IMR-90 (cell line): ENCODE results near the gene SLC52A3. TPM values are rescaled to one million over a fixed set of nuclear protein-coding genes. Genes with fewer than 3 reads are reported as not detected.

Experiments used
- ATAC-seq: fragments of 200-7000 bp; cut with Tn5 transposase; 2 replicates; pipeline ENCODE4 v1.9.1; 2020; ENCODE audit warnings: low read depth, mild to moderate bottlenecking, moderate library complexity
- BruUV-seq: library from RNA; stranded (reverse); fragments of 400-500 nt; replicated peaks from 2 replicates; lab custom pipeline; 2021; lab: Mats Ljungman, UMichigan
- CTCF ChIA-PET: fragments of 300-600 bp; formaldehyde crosslinking; extraction: SDS; loops from one replicate; lab custom pipeline; 2021; ENCODE audit warnings: antibody characterized with exemption; lab: Yijun Ruan, JAX
- POLR2A ChIA-PET: fragments of 300-600 bp; sonication (Branson Sonifier 250); formaldehyde crosslinking; loops from one replicate; lab custom pipeline; 2022; ENCODE audit warnings: antibody characterized with exemption; ENCODE audit not compliant: unreplicated experiment; lab: Charles Lee
- DNase-seq: peaks from one replicate; pipeline ENCODE4 v3.0.0; 2013
- H2AFZ ChIP-seq: replicated peaks from 2 replicates; pipeline ENCODE3; 2013; ENCODE audit warnings: low read length, mild to moderate bottlenecking; ENCODE audit not compliant: poor library complexity
- H2AK5ac ChIP-seq: 2 replicates; pipeline ENCODE4 v1.6.1; 2013; ENCODE audit warnings: low read depth, low read length, inconsistent platforms
- H2AK9ac ChIP-seq: replicated peaks from 2 replicates; pipeline ENCODE3; 2013; ENCODE audit warnings: mild to moderate bottlenecking, low read depth, low read length, moderate library complexity; ENCODE audit not compliant: poor library complexity
- H2BK120ac ChIP-seq: 2 replicates; pipeline ENCODE4 v1.6.1; 2013; ENCODE audit warnings: low read depth, low read length, inconsistent platforms
- H2BK15ac ChIP-seq: 3 replicates; pipeline ENCODE4 v1.6.1; 2013; ENCODE audit warnings: low read depth, low read length, inconsistent platforms
- H2BK20ac ChIP-seq: 2 replicates; pipeline ENCODE4 v1.6.1; 2013; ENCODE audit warnings: low read depth, mild to moderate bottlenecking, inconsistent platforms, low read length, moderate library complexity
- H2BK5ac ChIP-seq: 2 replicates; pipeline ENCODE4 v1.6.1; 2013; ENCODE audit warnings: mild to moderate bottlenecking, low read depth, low read length, inconsistent platforms; ENCODE audit not compliant: poor library complexity, severe bottlenecking
- H3K14ac ChIP-seq: replicated peaks from 2 replicates; pipeline ENCODE4 v1.6.1; 2013; ENCODE audit warnings: low read depth, low read length, inconsistent platforms
- H3K18ac ChIP-seq: 2 replicates; pipeline ENCODE4 v1.6.1; 2013; ENCODE audit warnings: low read depth, low read length, control low read depth
- H3K23ac ChIP-seq: 2 replicates; pipeline ENCODE4 v1.6.1; 2013; ENCODE audit warnings: low read depth, low read length, inconsistent platforms
- H3K27ac ChIP-seq: 2 replicates; pipeline ENCODE4 v1.5.1; 2013; ENCODE audit warnings: mild to moderate bottlenecking, control low read depth, low read length; ENCODE audit not compliant: insufficient read depth
- H3K27me3 ChIP-seq: 2 replicates; pipeline ENCODE4 v1.6.1; 2013; ENCODE audit warnings: low read length; ENCODE audit not compliant: control insufficient read depth, insufficient read depth
- H3K36me3 ChIP-seq: 2 replicates; pipeline ENCODE4 v1.6.1; 2013; ENCODE audit warnings: low read length, mixed read lengths; ENCODE audit not compliant: control insufficient read depth, insufficient read depth
- H3K4ac ChIP-seq: 2 replicates; pipeline ENCODE4 v1.6.1; 2013; ENCODE audit warnings: low read depth, low read length, inconsistent platforms
- H3K4me1 ChIP-seq: 2 replicates; pipeline ENCODE4 v1.6.1; 2013; ENCODE audit warnings: low read length, mixed read lengths; ENCODE audit not compliant: control insufficient read depth, insufficient read depth
- H3K4me2 ChIP-seq: 2 replicates; pipeline ENCODE4 v1.6.1; 2013; ENCODE audit warnings: low read depth, mild to moderate bottlenecking, control low read depth, low read length, moderate library complexity
- H3K4me3 ChIP-seq: 2 replicates; pipeline ENCODE4 v1.5.1; 2013; ENCODE audit warnings: low read depth, mild to moderate bottlenecking, control low read depth, low read length, moderate library complexity; ENCODE audit not compliant: insufficient read depth
- H3K56ac ChIP-seq: 2 replicates; pipeline ENCODE4 v1.6.1; 2013; ENCODE audit warnings: low read length, inconsistent platforms; ENCODE audit not compliant: insufficient read depth; ENCODE audit errors: extremely low read depth
- H3K79me1 ChIP-seq, 2 experiments: 2 replicates each; pipeline ENCODE4 v1.6.1; 2013; ENCODE audit warnings: low read length in 2 of 2, inconsistent platforms in 1 of 2, low read depth in 1 of 2
- H3K9ac ChIP-seq: 2 replicates; pipeline ENCODE4 v1.6.1; 2013; ENCODE audit warnings: low read depth, low read length, control low read depth
- H3K9me1 ChIP-seq: 2 replicates; pipeline ENCODE4 v1.6.1; 2013; ENCODE audit warnings: low read length, inconsistent platforms; ENCODE audit not compliant: insufficient read depth
- H3K9me3 ChIP-seq: 2 replicates; pipeline ENCODE4 v1.6.1; 2013; ENCODE audit warnings: low read length; ENCODE audit not compliant: control insufficient read depth, insufficient read depth
- H4K20me1 ChIP-seq: 2 replicates; pipeline ENCODE4 v1.6.1; 2013; ENCODE audit warnings: low read length, inconsistent platforms; ENCODE audit not compliant: insufficient read depth
- H4K5ac ChIP-seq: 2 replicates; pipeline ENCODE4 v1.6.1; 2013; ENCODE audit warnings: mild to moderate bottlenecking, low read depth, low read length, control low read depth
- H4K8ac ChIP-seq, 2 experiments: 2 replicates each; pipeline ENCODE4 v1.6.1; 2013; ENCODE audit warnings: low read depth in 2 of 2, low read length in 2 of 2, control low read depth in 1 of 2, inconsistent platforms in 1 of 2
- H4K91ac ChIP-seq: 2 replicates; pipeline ENCODE4 v1.6.1; 2013; ENCODE audit warnings: low read depth, low read length, inconsistent platforms; ENCODE audit not compliant: insufficient read depth
- BHLHE40 ChIP-seq: fragments of 150-350 bp; IDR thresholded peaks from 2 replicates; pipeline ENCODE4 v1.6.1; 2016; ENCODE audit warnings: mild to moderate bottlenecking, low read depth, low read length
- CEBPB ChIP-seq: IDR thresholded peaks from 2 replicates; pipeline ENCODE4 v1.6.1; 2012; ENCODE audit warnings: low read depth, low read length, improper control_type of control experiment
- FOS ChIP-seq: fragments of 150-350 bp; IDR thresholded peaks from 2 replicates; pipeline ENCODE4 v1.6.1; 2016; ENCODE audit warnings: low read depth, low read length
- MAFK ChIP-seq: IDR thresholded peaks from 2 replicates; pipeline ENCODE4 v1.6.1; 2012; ENCODE audit warnings: low read depth, low read length, improper control_type of control experiment
- MAZ ChIP-seq: IDR thresholded peaks from 2 replicates; pipeline ENCODE4 v1.6.1; 2012; ENCODE audit warnings: low read depth, mild to moderate bottlenecking, low read length, improper control_type of control experiment, moderate library complexity, borderline replicate concordance
- MXI1 ChIP-seq: IDR thresholded peaks from 2 replicates; pipeline ENCODE4 v1.6.1; 2012; ENCODE audit warnings: low read depth, mild to moderate bottlenecking, low read length, moderate library complexity, borderline replicate concordance
- NFE2L2 ChIP-seq: fragments of 150-350 bp; IDR thresholded peaks from 2 replicates; pipeline ENCODE4 v1.6.1; 2016; ENCODE audit warnings: low read depth, mild to moderate bottlenecking, low read length
- POLR2A ChIP-seq: IDR thresholded peaks from 2 replicates; pipeline ENCODE4 v1.6.1; 2012; ENCODE audit warnings: mild to moderate bottlenecking, low read depth, low read length
- RAD21 ChIP-seq: IDR thresholded peaks from 2 replicates; pipeline ENCODE4 v1.6.1; 2012; ENCODE audit warnings: low read length, improper control_type of control experiment
- RCOR1 ChIP-seq: IDR thresholded peaks from 2 replicates; pipeline ENCODE4 v1.6.1; 2012; ENCODE audit warnings: mild to moderate bottlenecking, low read length, improper control_type of control experiment; ENCODE audit not compliant: insufficient replicate concordance
- RFX5 ChIP-seq: IDR thresholded peaks from 2 replicates; pipeline ENCODE4 v1.8.0; 2012; ENCODE audit warnings: low read depth, mild to moderate bottlenecking, low read length, moderate library complexity
- SMC3 ChIP-seq: fragments of 150-350 bp; IDR thresholded peaks from 2 replicates; pipeline ENCODE4 v1.6.1; 2016; ENCODE audit warnings: low read depth, mild to moderate bottlenecking, antibody characterized with exemption, low read length, moderate library complexity
- WGBS, 2 experiments: methylation state at CpG; one replicate each; pipeline versions ENCODE4 v1.1.5 to v1.1.7; 2013; ENCODE audit warnings: missing lambda C conversion rate in 2 of 2; ENCODE audit not compliant: insufficient read length in 1 of 2; ENCODE audit errors: extremely low coverage in 2 of 2; 5-methylcytosine and 5-hydroxymethylcytosine counted together
- dilution Hi-C: fragments of 300-500 bp; cut with HindIII; formaldehyde crosslinking; loops from one replicate; pipeline ENCODE4 v1.14.3; 2018; ENCODE audit warnings: low sequenced_read_pairs; ENCODE audit not compliant: unreplicated experiment
- in situ Hi-C: fragments of 300-500 bp; cut with MboI; formaldehyde crosslinking; loops from 3 replicates; pipeline ENCODE4 v1.14.3; 2019; ENCODE audit warnings: low sequenced_read_pairs, inconsistent platforms, mixed read lengths
- intact Hi-C: fragments of 100-400 bp; cut with micrococcal nuclease; formaldehyde crosslinking; loops from 2 replicates; pipeline ENCODE4 v1.10.0; 2022
- polyA plus RNA-seq, 3 experiments: library from polyadenylated mRNA; depleted of rRNA; stranded (reverse); fragments of >200 nt; gene quantifications; 2 replicates each; pipeline ENCODE4 v1.2.3, GENCODE V29; 2012; ENCODE audit warnings: low replicate concordance in 1 of 3
- total RNA-seq: library from RNA; depleted of rRNA; stranded (reverse); fragments of >200 nt; gene quantifications from 2 replicates; pipeline ENCODE4 v1.2.3, GENCODE V29; 2012
- TF ChIP-seq, protein P1 (sequence below): conservative IDR thresholded peaks from 2 replicates; pipeline ENCODE4 v1.5.1; 2012; ENCODE audit warnings: mild to moderate bottlenecking, low read depth, low read length, improper control_type of control experiment

SLC52A3 gene
- total and polyA plus RNA-seq, 2 of the 4 experiments (the other 2 are of a cell fraction), result not detected

DNA sequence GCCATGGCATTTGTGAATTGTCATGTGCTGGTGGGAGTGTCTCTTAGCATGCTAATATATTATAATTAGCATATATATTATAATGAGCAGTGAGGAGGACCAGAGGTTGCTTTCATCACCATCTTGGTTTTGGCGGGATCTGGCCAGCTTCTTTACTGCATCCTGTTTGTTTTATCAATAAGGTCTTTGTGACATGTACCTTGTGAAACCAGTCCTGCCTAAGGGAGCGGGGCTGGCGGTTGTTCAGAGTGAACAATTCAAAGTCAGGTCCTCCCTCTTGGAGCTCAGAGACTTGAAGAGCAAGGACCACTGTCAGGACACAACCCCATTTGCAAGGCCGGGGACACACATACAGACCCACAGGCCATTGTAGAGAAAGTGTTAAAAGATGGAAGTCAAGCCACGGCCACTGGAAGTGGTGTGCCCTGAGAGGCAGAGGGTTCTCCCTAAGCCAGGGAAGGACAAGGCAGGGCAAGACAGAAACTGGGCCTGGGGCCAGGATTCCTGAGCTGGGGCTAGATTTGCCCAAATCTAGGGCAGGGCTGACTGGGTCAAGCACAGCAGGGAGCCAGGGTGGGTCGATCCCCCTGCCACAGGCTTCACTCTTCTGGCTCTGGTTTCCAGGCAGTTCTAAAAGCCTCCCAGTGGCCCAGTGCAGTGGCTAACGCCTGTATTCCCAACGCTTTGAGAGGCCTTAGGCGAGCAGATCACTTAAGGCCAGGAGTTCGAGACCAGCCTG is 14.2 kb downstream of the SLC52A3 start:
- dilution Hi-C loops, result no loop called here
- BruUV-seq, result no TSS peak
- Histone ChIP-seq H3K27ac (no peak overlapping the region), H3K9me1 (no peaks in the 10 kb centered on the region), H2BK5ac (no peak overlapping the region), H3K23ac (no peak overlapping the region), H3K4me2 (no peak overlapping the region), H3K4ac (no peak overlapping the region), H4K20me1 (no peaks in the 10 kb centered on the region), H4K8ac (no peak overlapping the region), H3K27me3 (peaks cover 4% of the 10 kb centered on the region), H3K4me1 (no peaks in the 10 kb centered on the region), H2BK120ac (no peak overlapping the region), H4K91ac (no peak overlapping the region), H4K5ac (no peak overlapping the region), H3K79me1 (no peaks in the 10 kb centered on the region), H3K36me3 (no peaks in the 10 kb centered on the region), H3K4me3 (no peak overlapping the region), H2AK9ac (no peak overlapping the region), H2BK20ac (no peak overlapping the region), H3K18ac (no peak overlapping the region), H3K14ac (no peak overlapping the region), H2BK15ac (no peak overlapping the region), H2AFZ (no peak overlapping the region), H2AK5ac (no peak overlapping the region), H3K9me3 (no peaks in the 10 kb centered on the region), H3K56ac (no peak overlapping the region), H3K9ac (no peak overlapping the region)
- no peak for TF ChIP-seq RCOR1
- no peak for TF ChIP-seq POLR2A
- no peak for TF ChIP-seq BHLHE40
- no peak for TF ChIP-seq RAD21
- no peak for TF ChIP-seq SMC3
- no peak for TF ChIP-seq CEBPB
- TF ChIP-seq MXI1, result no peak
- TF ChIP-seq MAZ, result no peak
- TF ChIP-seq NFE2L2, result no peak
- TF ChIP-seq RFX5, result no peak
- no peak for TF ChIP-seq FOS
- no peak for TF ChIP-seq MAFK
- TF ChIP-seq, protein P1, sequence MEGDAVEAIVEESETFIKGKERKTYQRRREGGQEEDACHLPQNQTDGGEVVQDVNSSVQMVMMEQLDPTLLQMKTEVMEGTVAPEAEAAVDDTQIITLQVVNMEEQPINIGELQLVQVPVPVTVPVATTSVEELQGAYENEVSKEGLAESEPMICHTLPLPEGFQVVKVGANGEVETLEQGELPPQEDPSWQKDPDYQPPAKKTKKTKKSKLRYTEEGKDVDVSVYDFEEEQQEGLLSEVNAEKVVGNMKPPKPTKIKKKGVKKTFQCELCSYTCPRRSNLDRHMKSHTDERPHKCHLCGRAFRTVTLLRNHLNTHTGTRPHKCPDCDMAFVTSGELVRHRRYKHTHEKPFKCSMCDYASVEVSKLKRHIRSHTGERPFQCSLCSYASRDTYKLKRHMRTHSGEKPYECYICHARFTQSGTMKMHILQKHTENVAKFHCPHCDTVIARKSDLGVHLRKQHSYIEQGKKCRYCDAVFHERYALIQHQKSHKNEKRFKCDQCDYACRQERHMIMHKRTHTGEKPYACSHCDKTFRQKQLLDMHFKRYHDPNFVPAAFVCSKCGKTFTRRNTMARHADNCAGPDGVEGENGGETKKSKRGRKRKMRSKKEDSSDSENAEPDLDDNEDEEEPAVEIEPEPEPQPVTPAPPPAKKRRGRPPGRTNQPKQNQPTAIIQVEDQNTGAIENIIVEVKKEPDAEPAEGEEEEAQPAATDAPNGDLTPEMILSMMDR, result no peak
- ChIA-PET CTCF (no interaction called here), POLR2A (no interaction called here)
- in situ Hi-C loops, result no loop called here
- 54% methylated on average over 3 of the region's 10 CpGs; no CpG with 5 or more reads in 1 of the 2 experiments for WGBS, 2 experiments
- intact Hi-C loops, result no loop called here
- DNase-seq, result no peak
- no peak for ATAC-seq
